OCI-M2 (cell line): ENCODE results near the gene NRN1L.

Experiments
- DNase-seq: peaks from one replicate; lab custom pipeline; 2025; ENCODE audit not compliant: unreplicated experiment; lab: John Stamatoyannopoulos, UW

The NRN1L gene

GRCh38 chr16:67915831-67916723 is 31.4 kb downstream of the NRN1L start:
- no peak for DNase-seq

GRCh38 chr16:67917140-67917851 is 32.6 kb downstream of the NRN1L start:
- no peak for DNase-seq

GRCh38 chr16:67917852-67918236 is 33.2 kb downstream of the NRN1L start:
- no peak for DNase-seq

GRCh38 chr16:67919622-67920221 is 35.0 kb downstream of the NRN1L start:
- DNase-seq: no peak

- no peak for DNase-seq
Observed at GRCh38 chr16:67922221-67922620, 37.5 kb downstream of the NRN1L start.

- DNase-seq: no peak
Observed at GRCh38 chr16:67922740-67923139, 38.1 kb downstream of the NRN1L start.

- no peak for DNase-seq
Observed at GRCh38 chr16:67923414-67924116, 38.9 kb downstream of the NRN1L start.

- no peak for DNase-seq
Observed at GRCh38 chr16:67924140-67924906, 39.6 kb downstream of the NRN1L start.

GRCh38 chr16:67926181-67926750 is 41.6 kb downstream of the NRN1L start:
- no peak for DNase-seq

- DNase-seq: no peak
Observed at GRCh38 chr16:67927131-67927941, 42.7 kb downstream of the NRN1L start.

- DNase-seq: no peak
Observed at GRCh38 chr16:67928147-67928546, 43.5 kb downstream of the NRN1L start.

- DNase-seq: no peak
Observed at GRCh38 chr16:67928561-67929364, 44.1 kb downstream of the NRN1L start.

- DNase-seq: no peak
Observed at GRCh38 chr16:67930191-67930590, 45.5 kb downstream of the NRN1L start.

- DNase-seq: no peak
Observed at GRCh38 chr16:67930678-67931211, 46.1 kb downstream of the NRN1L start.

- DNase-seq: no peak
Observed at GRCh38 chr16:67931712-67932461, 47.2 kb downstream of the NRN1L start, which contains the start of gene CTRL. Gene CTRL (minus strand): TSS chr16:67931862. CDS start chr16:67931852, 10 bp downstream.

GRCh38 chr16:67932462-67932840 is 47.8 kb downstream of the NRN1L start:
- no peak for DNase-seq

- no peak for DNase-seq
Observed at GRCh38 chr16:67933805-67934204, 49.1 kb downstream of the NRN1L start.
